Mesenchymal stem cell (in vitro differentiated cells and primary cell): Measurements from ENCODE around the gene COPE.

Source experiments
- DNase-seq: peaks from one replicate; pipeline ENCODE4 v3.0.0-alpha.2; 2013
- H2AFZ ChIP-seq: one replicate; pipeline ENCODE4 v1.6.1; 2013; ENCODE audit warnings: low read depth, mild to moderate bottlenecking, control low read depth, inconsistent platforms, low read length, moderate library complexity
- H2AK5ac ChIP-seq: 2 replicates; pipeline ENCODE4 v1.6.1; 2013; ENCODE audit warnings: low read length, moderate library complexity, mild to moderate bottlenecking, inconsistent platforms; ENCODE audit not compliant: severe bottlenecking
- H2BK120ac ChIP-seq: one replicate; pipeline ENCODE4 v1.6.1; 2013; ENCODE audit warnings: low read depth, mild to moderate bottlenecking, inconsistent platforms, low read length, moderate library complexity
- H2BK12ac ChIP-seq, 2 experiments: one replicate each; pipeline ENCODE4 v1.6.1; 2013; ENCODE audit warnings: inconsistent platforms in 2 of 2, low read length in 2 of 2, mild to moderate bottlenecking in 2 of 2, moderate library complexity in 2 of 2, control low read depth in 1 of 2
- H2BK15ac ChIP-seq: one replicate; pipeline ENCODE4 v1.6.1; 2013; ENCODE audit warnings: mild to moderate bottlenecking, low read depth, inconsistent platforms; ENCODE audit not compliant: poor library complexity, severe bottlenecking
- H2BK5ac ChIP-seq: 2 replicates; pipeline ENCODE4 v1.6.1; 2013; ENCODE audit warnings: low read depth, mild to moderate bottlenecking, low read length, control low read depth, inconsistent platforms; ENCODE audit not compliant: poor library complexity, severe bottlenecking
- H3K14ac ChIP-seq, 2 experiments: one replicate each; pipeline ENCODE4 v1.6.1; 2013; ENCODE audit warnings: inconsistent platforms in 2 of 2, low read length in 2 of 2, control low read depth in 1 of 2, mild to moderate bottlenecking in 1 of 2, moderate library complexity in 1 of 2
- H3K18ac ChIP-seq, 2 experiments: one replicate each; pipeline ENCODE4 v1.6.1; 2013; ENCODE audit warnings: inconsistent platforms in 2 of 2, low read length in 2 of 2, control low read depth in 1 of 2, low read depth in 1 of 2, mild to moderate bottlenecking in 1 of 2
- H3K23ac ChIP-seq, 2 experiments: one replicate each; pipeline ENCODE4 v1.6.1; 2013; ENCODE audit warnings: inconsistent platforms in 2 of 2, low read length in 2 of 2, mild to moderate bottlenecking in 2 of 2, moderate library complexity in 2 of 2, control low read depth in 1 of 2
- H3K27ac ChIP-seq: 2 replicates; pipeline ENCODE4 v1.5.1; 2013; ENCODE audit warnings: mild to moderate bottlenecking, moderate library complexity, low read length, control low read depth, inconsistent platforms; ENCODE audit not compliant: poor library complexity, severe bottlenecking
- H3K27me3 ChIP-seq, 2 experiments: 2 replicates each; pipeline versions ENCODE4 v1.6.1 to v1.7.0; 2013; ENCODE audit warnings: low read length in 2 of 2, mild to moderate bottlenecking in 2 of 2, moderate library complexity in 2 of 2, control low read depth in 1 of 2, inconsistent platforms in 1 of 2; ENCODE audit not compliant: control insufficient read depth in 1 of 2, insufficient read depth in 1 of 2
- H3K36me3 ChIP-seq, 2 experiments: 2 replicates each; pipeline versions ENCODE4 v1.6.1 to v1.7.0; 2013; ENCODE audit warnings: low read length in 2 of 2, control low read depth in 1 of 2, inconsistent platforms in 1 of 2, low read depth in 1 of 2, mild to moderate bottlenecking in 1 of 2; ENCODE audit not compliant: insufficient read depth in 2 of 2, control insufficient read depth in 1 of 2
- H3K4ac ChIP-seq, 2 experiments: one replicate each; pipeline ENCODE4 v1.6.1; 2013; ENCODE audit warnings: inconsistent platforms in 2 of 2, low read length in 2 of 2, mild to moderate bottlenecking in 2 of 2, moderate library complexity in 2 of 2, control low read depth in 1 of 2, low read depth in 1 of 2
- H3K4me1 ChIP-seq: 2 replicates; pipeline ENCODE4 v1.6.1; 2013; ENCODE audit warnings: low read depth, low read length, control low read depth; ENCODE audit not compliant: control insufficient read depth, insufficient read depth
- H3K4me2 ChIP-seq: 2 replicates; pipeline ENCODE4 v1.6.1; 2013; ENCODE audit warnings: low read length, mild to moderate bottlenecking, inconsistent platforms; ENCODE audit not compliant: poor library complexity, severe bottlenecking
- H3K4me3 ChIP-seq, 2 experiments: 2 replicates each; pipeline versions ENCODE4 v1.5.1 to v1.7.0; 2013; ENCODE audit warnings: low read length in 2 of 2, mild to moderate bottlenecking in 2 of 2, control low read depth in 1 of 2, low read depth in 1 of 2; ENCODE audit not compliant: insufficient read depth in 1 of 2
- H3K79me1 ChIP-seq: replicated peaks from 2 replicates; pipeline ENCODE4 v1.6.1; 2013; ENCODE audit warnings: mild to moderate bottlenecking, control low read depth, low read length, inconsistent platforms; ENCODE audit not compliant: poor library complexity, severe bottlenecking
- H3K9ac ChIP-seq: 2 replicates; pipeline ENCODE4 v1.7.0; 2013; ENCODE audit warnings: mild to moderate bottlenecking, low read length, moderate library complexity
- H3K9me3 ChIP-seq: 2 replicates; pipeline ENCODE4 v1.7.0; 2013; ENCODE audit warnings: mild to moderate bottlenecking, low read length; ENCODE audit not compliant: control insufficient read depth
- H4K8ac ChIP-seq: one replicate; pipeline ENCODE4 v1.6.1; 2013; ENCODE audit warnings: inconsistent platforms, mild to moderate bottlenecking, low read length, moderate library complexity
- H4K91ac ChIP-seq: one replicate; pipeline ENCODE4 v1.6.1; 2013; ENCODE audit warnings: mild to moderate bottlenecking, low read length, inconsistent platforms
- WGBS: methylation state at CpG from one replicate; pipeline ENCODE4 v1.1.7; 2013; ENCODE audit warnings: mixed read lengths; 5-methylcytosine and 5-hydroxymethylcytosine counted together

The COPE gene

DNA sequence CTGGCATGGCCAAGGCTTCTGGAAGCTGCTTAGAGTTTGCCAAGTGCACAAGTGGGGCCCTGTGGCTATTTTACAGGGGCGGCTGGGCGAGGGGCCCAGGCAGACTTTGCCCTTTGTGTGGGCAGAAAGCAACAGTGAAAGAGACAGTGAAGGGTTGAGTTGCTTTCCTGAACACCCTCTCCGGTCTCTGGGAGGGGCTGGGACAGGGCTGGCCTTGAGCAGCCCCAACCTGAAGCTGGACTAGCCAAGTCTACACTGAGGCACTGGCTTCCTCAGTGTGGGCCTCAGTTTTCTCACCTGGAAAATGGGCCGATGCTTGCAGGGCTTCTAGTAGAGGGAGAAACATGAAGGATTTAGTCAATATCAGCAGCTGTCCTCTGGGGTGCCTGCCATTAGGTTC is 24.3 kb upstream of the COPE start:
- H2AK5ac ChIP-seq = no peak overlapping the region
- DNase-seq = no peak
- H2BK5ac ChIP-seq = no peak overlapping the region
- no peaks in the 10 kb centered on the region for H3K27me3 ChIP-seq
- H3K23ac ChIP-seq = no peak overlapping the region
- H3K9ac ChIP-seq = no peak overlapping the region
- H3K9me3 ChIP-seq = no peaks in the 10 kb centered on the region
- H2BK15ac ChIP-seq = no peak overlapping the region
- no peak overlapping the region for H2AFZ ChIP-seq
- H3K4ac ChIP-seq = no peak overlapping the region
- H3K4me1 ChIP-seq = peaks cover 19% of the 10 kb centered on the region
- H3K27ac ChIP-seq = no peak overlapping the region
- H2BK12ac ChIP-seq = no peak overlapping the region
- no peak overlapping the region for H3K14ac ChIP-seq
- no peak overlapping the region for H3K4me2 ChIP-seq
- 92% methylated on average over 4 of the region's 4 CpGs for WGBS
- no peak overlapping the region for H3K4me3 ChIP-seq
- H2BK120ac ChIP-seq = no peak overlapping the region
- H4K8ac ChIP-seq = no peak overlapping the region
- peaks cover 21% of the 10 kb centered on the region for H3K79me1 ChIP-seq
- peaks cover 17 to 26% of the 10 kb centered on the region in 2 experiments for H3K36me3 ChIP-seq
- H4K91ac ChIP-seq = no peak overlapping the region
- no peak overlapping the region for H3K18ac ChIP-seq

DNA sequence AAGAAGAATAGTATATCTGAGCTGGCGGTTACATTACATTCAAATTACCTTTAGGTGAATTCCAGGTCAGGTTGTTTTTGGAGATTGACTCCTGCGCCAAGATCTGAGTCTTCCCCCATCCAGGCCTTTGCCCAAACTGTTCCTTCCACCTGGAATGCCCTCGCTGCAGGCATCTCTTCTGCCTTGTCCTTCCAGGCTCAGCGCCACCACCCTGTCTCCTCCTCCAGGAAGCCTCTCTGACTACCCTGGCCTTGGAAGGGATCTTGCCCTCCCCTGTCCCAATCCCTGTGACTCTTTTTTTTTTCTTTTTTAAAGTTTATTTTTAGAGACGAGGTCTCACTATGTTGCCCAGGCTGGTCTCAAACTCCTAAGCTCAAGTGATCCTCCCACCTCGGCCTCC is 23.5 kb upstream of the COPE start:
- no peaks in the 10 kb centered on the region for H3K27me3 ChIP-seq
- no peak overlapping the region for H3K9ac ChIP-seq
- no peak overlapping the region for H2BK5ac ChIP-seq
- WGBS = 96% methylated on average over 6 of the region's 6 CpGs
- no peak overlapping the region for H2AK5ac ChIP-seq
- no peak overlapping the region for H3K27ac ChIP-seq
- H2BK15ac ChIP-seq = no peak overlapping the region
- H4K8ac ChIP-seq = no peak overlapping the region
- H3K4ac ChIP-seq = no peak overlapping the region
- no peak overlapping the region for H4K91ac ChIP-seq
- H3K79me1 ChIP-seq = peaks cover 25% of the 10 kb centered on the region
- DNase-seq = no peak
- H3K14ac ChIP-seq = no peak overlapping the region
- no peak overlapping the region for H3K4me2 ChIP-seq
- H3K9me3 ChIP-seq = no peaks in the 10 kb centered on the region
- no peak overlapping the region for H2BK12ac ChIP-seq
- no peak overlapping the region for H3K4me3 ChIP-seq
- H3K23ac ChIP-seq = no peak overlapping the region
- H2AFZ ChIP-seq = no peak overlapping the region
- no peak overlapping the region for H3K18ac ChIP-seq
- H2BK120ac ChIP-seq = no peak overlapping the region
- peaks cover 24 to 32% of the 10 kb centered on the region in 2 experiments for H3K36me3 ChIP-seq
- H3K4me1 ChIP-seq = peaks cover 20% of the 10 kb centered on the region

DNA sequence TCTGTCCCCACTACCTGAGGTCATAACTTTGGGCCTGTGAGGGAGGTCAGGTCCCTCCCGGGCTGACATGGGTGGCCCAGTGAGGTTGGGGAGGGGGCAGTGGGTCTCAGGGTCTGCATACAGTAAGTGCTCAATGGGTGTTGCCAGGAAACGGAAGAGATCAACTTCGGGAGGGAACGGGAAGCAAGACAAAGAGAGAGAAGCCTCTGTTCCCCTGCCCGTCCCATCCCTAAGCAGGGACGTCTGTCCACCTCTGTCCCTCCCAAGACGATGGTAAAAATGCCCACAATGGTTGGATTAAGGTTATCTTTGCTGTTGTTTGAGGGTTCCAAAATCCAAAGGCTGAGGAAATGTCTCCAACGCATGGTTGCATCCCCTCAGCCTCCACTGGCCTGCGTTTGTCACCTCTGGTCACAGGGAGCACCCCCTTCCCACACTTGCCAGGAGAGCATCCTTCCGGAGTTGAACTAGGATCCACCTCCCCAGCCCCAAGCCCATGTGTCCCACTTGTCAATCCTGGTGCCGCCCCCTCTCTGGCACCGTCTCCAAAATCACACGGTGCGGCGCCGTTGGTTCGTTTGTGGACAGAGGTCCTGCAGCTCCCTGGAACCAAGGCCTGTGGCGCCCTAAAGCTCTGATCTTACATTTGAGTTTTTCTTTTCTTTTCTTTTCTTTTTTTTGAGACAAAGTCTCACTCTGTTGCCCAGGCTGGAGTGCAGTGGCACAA is 22.6 kb upstream of the COPE start:
- Histone ChIP-seq H3K79me1 (peaks cover 28% of the 10 kb centered on the region), H3K9ac (peak overlapping the region; percentile 80), H2BK12ac (peak overlapping the region; percentile 50 to 89), H2AK5ac (peak overlapping the region; percentile 33), H4K8ac (peak overlapping the region; percentile 74), H3K27me3 (no peaks in the 10 kb centered on the region), H3K4me2 (no peak overlapping the region), H2BK15ac (no peak overlapping the region), H3K4me1 (peaks cover 20% of the 10 kb centered on the region), H3K4me3 (peak overlapping the region; percentile 35 to 77), H3K23ac (peak overlapping the region in 1 of 2 experiments; percentile 2), H3K27ac (no peak overlapping the region), H2BK5ac (no peak overlapping the region), H3K14ac (no peak overlapping the region), H3K4ac (peak overlapping the region; percentile 66 to 71), H3K9me3 (no peaks in the 10 kb centered on the region), H3K36me3 (peaks cover 30 to 32% of the 10 kb centered on the region in 2 experiments), H2BK120ac (no peak overlapping the region), H4K91ac (peak overlapping the region; percentile 11), H3K18ac (peak overlapping the region; percentile 30 to 69), H2AFZ (no peak overlapping the region)
- peak; percentile 4 for DNase-seq
- WGBS = 70% methylated on average over 18 of the region's 18 CpGs

DNA sequence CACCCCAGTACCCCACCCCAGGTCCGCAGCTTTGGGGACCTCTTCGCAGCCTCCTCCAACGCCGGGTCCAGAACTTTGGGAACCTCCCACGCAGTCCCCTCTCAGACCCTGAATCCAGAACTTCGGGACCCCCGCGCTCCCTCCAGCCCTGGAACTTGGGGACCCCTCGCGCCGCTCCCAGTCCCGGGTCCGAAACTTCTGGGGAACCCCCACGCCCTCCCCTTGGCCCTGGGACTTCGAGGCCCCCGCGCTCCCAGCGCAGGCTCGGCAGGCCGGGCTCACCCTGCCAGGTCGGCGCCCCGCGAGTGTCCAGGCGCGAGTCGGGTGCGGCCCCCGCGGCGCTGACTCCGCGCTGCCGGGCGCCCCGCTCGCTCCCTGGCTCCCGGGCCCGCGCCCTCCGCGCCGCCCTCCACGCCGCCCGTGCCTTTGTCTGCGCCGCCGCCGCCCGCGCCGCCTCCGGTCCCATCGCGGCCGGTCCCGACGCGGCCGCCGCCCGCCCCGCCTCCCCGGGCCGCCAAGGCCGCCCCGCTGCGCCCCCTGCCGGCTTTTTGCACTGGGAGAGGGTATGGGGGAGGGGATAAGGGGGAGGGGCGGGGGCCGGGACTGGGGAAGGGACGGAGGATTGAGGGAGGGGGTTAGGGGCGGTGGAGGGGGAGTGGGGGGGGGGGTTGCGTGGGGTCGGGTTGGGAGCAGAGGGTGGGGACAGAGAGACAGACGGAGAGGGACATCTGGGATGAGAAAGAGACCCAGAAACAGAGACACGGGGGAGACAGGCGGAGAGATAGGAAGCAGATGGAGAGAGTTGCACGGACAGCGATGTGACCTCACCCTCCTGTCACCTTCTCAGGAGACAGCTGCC is 21.8 kb upstream of the COPE start, which contains the start of gene HOMER3:
TSS of gene HOMER3 (minus strand) at position 449 of the 859 bp plus-strand sequence. CDS start 2,235 bp downstream, outside the sequence.
- peak within 1 kb of the TSS; percentile 80 for H2BK15ac ChIP-seq
- peak within 1 kb of the TSS; percentile 92 for H4K91ac ChIP-seq
- peak within 1 kb of the TSS; percentile 90 for H2BK120ac ChIP-seq
- H2BK5ac ChIP-seq = peak within 1 kb of the TSS; percentile 24
- WGBS = under 1% methylated on average over 25 of the region's 81 CpGs
- H3K79me1 ChIP-seq = peaks cover 28% of the 10 kb centered on the region
- peak within 1 kb of the TSS; percentile 65 to 89 for H3K4me3 ChIP-seq
- peaks cover 20% of the 10 kb centered on the region for H3K4me1 ChIP-seq
- peak within 1 kb of the TSS; percentile 89 for H3K4me2 ChIP-seq
- peak within 1 kb of the TSS; percentile 93 to 99 for H3K4ac ChIP-seq
- H3K23ac ChIP-seq = peak within 1 kb of the TSS; percentile 93 to 100
- H3K36me3 ChIP-seq = peaks cover 23 to 28% of the 10 kb centered on the region in 2 experiments
- peak within 1 kb of the TSS; percentile 37 to 94 for H3K18ac ChIP-seq
- H2AK5ac ChIP-seq = peak within 1 kb of the TSS; percentile 72
- H3K14ac ChIP-seq = peak within 1 kb of the TSS; percentile 87 to 99
- H4K8ac ChIP-seq = peak within 1 kb of the TSS; percentile 82
- peak within 1 kb of the TSS; percentile 78 for H2AFZ ChIP-seq
- peak within 1 kb of the TSS; percentile 50 to 89 for H2BK12ac ChIP-seq
- peak within 1 kb of the TSS; percentile 4 for H3K27ac ChIP-seq
- peak; percentile 58 for DNase-seq
- H3K27me3 ChIP-seq = no peaks in the 10 kb centered on the region
- H3K9ac ChIP-seq = peak within 1 kb of the TSS; percentile 97
- no peaks in the 10 kb centered on the region for H3K9me3 ChIP-seq
